Measurements from ENCODE around the gene TP73.

TP73 gene

GRCh38 chr1:3674100-3675094, 22.1 kb downstream of the TP73 start:
- no peak for DNase-seq

- no peak for DNase-seq
These were observed 23.1 kb downstream of the TP73 start for GRCh38 chr1:3675436-3675835.

- DNase-seq = no peak
These were observed 24.5 kb downstream of the TP73 start for GRCh38 chr1:3676581-3677470.

GRCh38 chr1:3677484-3677883, 25.2 kb downstream of the TP73 start:
- no peak for DNase-seq

GRCh38 chr1:3678361-3679097, 26.2 kb downstream of the TP73 start:
- DNase-seq = no peak

GRCh38 chr1:3679098-3679555, 26.8 kb downstream of the TP73 start:
- no peak for DNase-seq

GRCh38 chr1:3679799-3680453, 27.6 kb downstream of the TP73 start:
- no peak for DNase-seq

GRCh38 chr1:3680488-3681230, 28.3 kb downstream of the TP73 start:
- no peak for DNase-seq

- no peak for DNase-seq
These were observed 29.0 kb downstream of the TP73 start for GRCh38 chr1:3681231-3681897.

GRCh38 chr1:3681898-3682806, 29.8 kb downstream of the TP73 start:
- no peak for DNase-seq

- DNase-seq = no peak
These were observed 30.9 kb downstream of the TP73 start for GRCh38 chr1:3683197-3683596.

GRCh38 chr1:3683992-3684391, 31.7 kb downstream of the TP73 start:
- no peak for DNase-seq

- no peak for DNase-seq
These were observed 32.9 kb downstream of the TP73 start for GRCh38 chr1:3685222-3685621.

GRCh38 chr1:3685906-3686305, 33.6 kb downstream of the TP73 start:
- DNase-seq = no peak

- no peak for DNase-seq
These were observed 35.2 kb downstream of the TP73 start for GRCh38 chr1:3687504-3687903.

- DNase-seq = no peak
These were observed 36.2 kb downstream of the TP73 start for GRCh38 chr1:3688356-3689137.

- no peak for DNase-seq
These were observed 36.9 kb downstream of the TP73 start for GRCh38 chr1:3689138-3689750.

GRCh38 chr1:3690282-3691065, 38.2 kb downstream of the TP73 start:
- no peak for DNase-seq
